HEK293T (cell line): ENCODE measurements around the gene LRP2.

Experiments used
- CTCF ChIA-PET: fragments of 350-600 bp; formaldehyde crosslinking; extraction: SDS; loops from one replicate; lab custom pipeline; 2021; ENCODE audit warnings: antibody characterized with exemption, inconsistent platforms; lab: Yijun Ruan, JAX
- POLR2A ChIA-PET: fragments of 350-600 bp; formaldehyde crosslinking; extraction: SDS; loops from one replicate; lab custom pipeline; 2020; ENCODE audit warnings: antibody characterized with exemption, inconsistent platforms; lab: Yijun Ruan, JAX
- DNase-seq: peaks from one replicate; pipeline ENCODE4 v3.0.0; 2012; ENCODE audit warnings: mixed read lengths; ENCODE audit errors: extremely low spot score
- ARNT ChIP-seq: fragments of 450-650 bp; IDR thresholded peaks from 2 replicates; pipeline ENCODE4 v1.6.1; 2017; ENCODE audit warnings: mild to moderate bottlenecking
- BHLHE40 ChIP-seq: fragments of 450-650 bp; IDR thresholded peaks from 2 replicates; pipeline ENCODE4 v1.6.1; 2016; ENCODE audit warnings: mild to moderate bottlenecking, moderate library complexity, borderline replicate concordance
- CTBP1 ChIP-seq: fragments of 450-650 bp; IDR thresholded peaks from 2 replicates; pipeline ENCODE4 v1.6.1; 2016; ENCODE audit warnings: borderline replicate concordance
- ELF4 ChIP-seq: fragments of 450-650 bp; IDR thresholded peaks from 2 replicates; pipeline ENCODE4 v1.6.1; 2017; ENCODE audit warnings: antibody characterized with exemption
- FOXA1 ChIP-seq: fragments of 450-650 bp; IDR thresholded peaks from 2 replicates; pipeline ENCODE4 v1.6.1; 2016; ENCODE audit warnings: mild to moderate bottlenecking
- FOXK2 ChIP-seq: fragments of 450-650 bp; IDR thresholded peaks from 2 replicates; pipeline ENCODE4 v1.6.1; 2016; ENCODE audit warnings: mild to moderate bottlenecking
- FOXM1 ChIP-seq: fragments of 450-650 bp; IDR thresholded peaks from 2 replicates; pipeline ENCODE4 v1.6.1; 2017; ENCODE audit warnings: mild to moderate bottlenecking, borderline replicate concordance
- HDGF ChIP-seq: fragments of 450-650 bp; IDR thresholded peaks from 2 replicates; pipeline ENCODE4 v1.6.1; 2017; ENCODE audit warnings: antibody characterized with exemption, borderline replicate concordance
- L3MBTL2 ChIP-seq: fragments of 450-650 bp; conservative IDR thresholded peaks from 2 replicates; pipeline ENCODE4 v1.6.1; 2016; ENCODE audit warnings: mild to moderate bottlenecking
- LEF1 ChIP-seq: fragments of 450-650 bp; IDR thresholded peaks from 2 replicates; pipeline ENCODE4 v1.6.1; 2017; ENCODE audit warnings: mild to moderate bottlenecking, borderline replicate concordance
- NFRKB ChIP-seq: fragments of 450-650 bp; IDR thresholded peaks from 2 replicates; pipeline ENCODE4 v1.6.1; 2016; ENCODE audit warnings: mild to moderate bottlenecking, moderate library complexity
- PKNOX1 ChIP-seq: fragments of 450-650 bp; IDR thresholded peaks from 2 replicates; pipeline ENCODE4 v1.6.1; 2016
- SP1 ChIP-seq: fragments of 450-650 bp; IDR thresholded peaks from 2 replicates; pipeline ENCODE4 v1.6.1; 2017
- SUZ12 ChIP-seq: fragments of 450-650 bp; IDR thresholded peaks from 2 replicates; pipeline ENCODE4 v1.6.1; 2016; ENCODE audit warnings: mild to moderate bottlenecking
- TARDBP ChIP-seq: fragments of 450-650 bp; IDR thresholded peaks from 2 replicates; pipeline ENCODE4 v1.6.1; 2016
- ZNF384 ChIP-seq: fragments of 450-650 bp; IDR thresholded peaks from 2 replicates; pipeline ENCODE4 v1.6.1; 2016

LRP2 gene

DNA sequence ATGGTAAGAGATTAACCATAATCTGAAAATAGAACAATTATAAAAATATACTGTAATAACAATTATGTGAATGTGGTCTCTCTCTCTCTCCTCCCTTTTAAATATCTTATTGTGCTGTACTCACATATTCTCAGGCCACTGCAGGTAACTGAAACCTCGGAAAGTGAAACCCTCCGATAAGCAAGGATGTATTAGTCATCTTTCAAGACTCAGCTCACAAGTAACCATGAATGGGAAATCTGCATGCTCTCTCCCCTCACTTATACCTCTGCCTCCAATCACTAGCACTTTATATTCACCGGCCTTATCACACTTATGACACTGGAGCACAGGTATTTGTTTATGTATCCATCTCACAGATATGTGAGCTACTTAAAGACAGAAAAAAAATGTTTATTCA is 139.7 kb downstream of the LRP2 start:
- ChIA-PET POLR2A (no interaction called here), CTCF (interaction anchor here (1.0 kb wide), 1 partner anchor 36 kb away, joined by 3 read pairs; no protein-coding TSS in a partner anchor)
- no peak for DNase-seq
- no peak for TF ChIP-seq TARDBP

DNA sequence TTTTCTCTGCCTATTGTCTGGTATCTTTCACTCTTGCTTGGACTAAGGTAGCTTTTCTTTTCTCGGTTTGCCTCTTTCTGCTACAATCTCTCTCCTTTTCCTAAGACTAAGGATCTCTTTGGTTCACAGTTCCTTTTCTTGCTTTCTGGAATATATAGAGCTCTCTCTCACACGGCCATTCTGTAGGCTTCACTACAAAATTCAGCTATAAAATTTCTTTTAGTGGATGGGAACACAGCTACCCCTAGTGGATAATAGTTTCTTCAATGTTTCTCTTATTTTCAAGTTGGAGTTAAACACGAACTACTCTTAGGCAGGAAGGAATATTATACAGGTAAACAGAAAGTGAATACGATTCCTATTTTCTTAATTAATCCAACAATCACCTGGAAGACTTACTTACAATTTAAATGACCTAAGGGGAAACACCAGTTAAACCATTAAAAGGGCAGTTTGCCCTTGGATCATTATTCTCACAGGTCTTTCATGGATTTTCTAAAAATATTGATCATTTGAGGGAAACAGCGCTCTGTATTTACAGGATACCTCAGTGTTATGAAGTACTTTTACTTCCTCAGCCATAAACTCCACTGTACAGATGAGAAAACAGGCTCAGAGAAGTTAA is 140.5 kb downstream of the LRP2 start:
- peak; percentile 28 for DNase-seq
- ChIA-PET CTCF (interaction anchor here (0.7 to 1.3 kb wide), 7 partner anchors 11 to 112 kb away, joined by 3 to 6 read pairs (median 4); no protein-coding TSS in a partner anchor), POLR2A (interaction anchor here (1.0 kb wide), 1 partner anchor 10 kb away, joined by 3 read pairs; no protein-coding TSS in a partner anchor)
- TF ChIP-seq ZNF384 (no peak), FOXA1 (no peak), LEF1 (no peak)

DNA sequence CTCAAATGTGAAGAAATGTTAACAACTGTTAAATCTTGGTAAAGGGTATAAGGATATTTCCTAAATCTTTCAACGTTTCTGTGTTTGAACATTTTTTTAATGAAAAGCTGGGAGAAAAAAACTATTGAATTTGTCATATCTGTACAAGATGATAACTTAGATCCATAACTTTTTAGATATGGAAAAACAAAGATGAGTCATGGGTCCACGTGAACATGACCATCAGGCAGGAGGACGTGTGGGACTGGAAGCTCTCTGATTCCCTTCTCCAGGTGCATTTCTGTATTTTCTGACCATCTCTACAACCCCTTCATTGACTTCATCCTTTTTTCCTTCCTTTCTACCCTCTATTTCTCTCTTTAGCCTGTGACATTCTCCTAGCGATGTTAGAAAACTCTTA is 151.4 kb downstream of the LRP2 start:
- ChIA-PET CTCF (interaction anchor here (1.2 kb wide), 1 partner anchor 11 kb away, joined by 4 read pairs; no protein-coding TSS in a partner anchor), POLR2A (no interaction called here)
- no peak for DNase-seq
- TF ChIP-seq FOXK2 (no peak), SUZ12 (no peak), TARDBP (no peak), LEF1 (no peak), FOXA1 (no peak), HDGF (no peak), L3MBTL2 (no peak), ELF4 (no peak), BHLHE40 (no peak), ARNT (no peak), NFRKB (no peak), PKNOX1 (no peak), FOXM1 (no peak), CTBP1 (no peak), SP1 (no peak), ZNF384 (no peak)

GRCh38 chr2:169208026-169208425 is 154.3 kb downstream of the LRP2 start:
- POLR2A ChIA-PET = no interaction called here
- TF ChIP-seq FOXA1 = no peak
- no peak for TF ChIP-seq LEF1
- no peak for TF ChIP-seq SP1
- TF ChIP-seq FOXM1 = no peak
- TF ChIP-seq FOXK2 = no peak
- no peak for TF ChIP-seq PKNOX1
- no peak for TF ChIP-seq L3MBTL2
- no peak for TF ChIP-seq ELF4
- no peak for TF ChIP-seq ARNT
- no peak for TF ChIP-seq NFRKB
- no peak for TF ChIP-seq HDGF
- TF ChIP-seq SUZ12 = no peak
- CTCF ChIA-PET = no interaction called here
- DNase-seq = no peak

- POLR2A ChIA-PET = no interaction called here
- TF ChIP-seq NFRKB = no peak
- CTCF ChIA-PET = no interaction called here
- no peak for DNase-seq
Observed at GRCh38 chr2:169205176-169205575, 157.2 kb downstream of the LRP2 start.

- POLR2A ChIA-PET = no interaction called here
- CTCF ChIA-PET = no interaction called here
Observed at GRCh38 chr2:169203952-169204351, 158.4 kb downstream of the LRP2 start.

DNA sequence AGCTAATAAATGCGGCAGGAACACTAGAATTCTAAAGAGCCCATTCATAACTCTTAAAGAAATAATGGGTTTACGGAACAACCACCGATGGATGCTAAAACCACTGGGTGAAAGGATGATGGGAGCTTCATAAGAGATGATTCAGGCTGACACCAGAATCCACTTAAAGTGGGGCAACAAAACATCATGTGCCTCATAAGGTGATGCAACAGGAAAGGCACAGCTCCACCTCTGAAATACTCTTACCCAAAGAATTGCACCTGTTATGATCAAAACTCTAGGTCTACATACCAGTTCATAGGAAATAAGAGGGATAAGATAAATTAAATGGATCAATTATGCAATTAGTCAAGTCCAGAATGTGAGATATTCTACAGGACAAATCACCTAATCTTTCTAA is 161.6 kb downstream of the LRP2 start:
- TF ChIP-seq TARDBP (no peak), CTBP1 (no peak), SUZ12 (no peak), BHLHE40 (no peak), FOXM1 (no peak), NFRKB (no peak), L3MBTL2 (no peak), FOXA1 (no peak), ZNF384 (no peak), ELF4 (no peak), PKNOX1 (no peak), HDGF (no peak), ARNT (no peak), SP1 (no peak), FOXK2 (no peak)
- ChIA-PET POLR2A (no interaction called here), CTCF (no interaction called here)
- DNase-seq = no peak

More at GRCh38 chr2:169203952-169204351, 158.4 kb downstream of the LRP2 start:
- no peak for DNase-seq
- TF ChIP-seq HDGF (no peak), CTBP1 (no peak)
